AG10803 (cell line): Measurements from ENCODE around the gene C9.

Source experiments
- DNase-seq: peaks from one replicate; pipeline ENCODE4 v3.0.0; 2010; ENCODE audit warnings: low read depth
- H3K4me3 ChIP-seq: 2 replicates; pipeline ENCODE4 v1.5.1; 2011; ENCODE audit warnings: mild to moderate bottlenecking, low read length, control low read depth
- CTCF ChIP-seq: conservative IDR thresholded peaks from 2 replicates; pipeline ENCODE4 v1.5.1; 2011; ENCODE audit warnings: mild to moderate bottlenecking, low read length, control low read depth, inconsistent platforms

Gene C9

GRCh38 chr5:39360471-39361111, 3.7 kb downstream of the C9 start:
- H3K4me3 ChIP-seq, result no peak overlapping the region
- TF ChIP-seq CTCF, result no peak

GRCh38 chr5:39356263-39356662, 8.0 kb downstream of the C9 start:
- no peak for TF ChIP-seq CTCF
- H3K4me3 ChIP-seq, result no peak overlapping the region
- no peak for DNase-seq

More at GRCh38 chr5:39360471-39361111, 3.7 kb downstream of the C9 start:
- DNase-seq, result no peak

GRCh38 chr5:39355324-39355723, 9.0 kb downstream of the C9 start:
- no peak overlapping the region for H3K4me3 ChIP-seq
- DNase-seq, result no peak
- no peak for TF ChIP-seq CTCF

- TF ChIP-seq CTCF, result no peak
- H3K4me3 ChIP-seq, result no peak overlapping the region
- no peak for DNase-seq
Measured at GRCh38 chr5:39353717-39354399, 10.4 kb downstream of the C9 start.

GRCh38 chr5:39352951-39353350, 11.3 kb downstream of the C9 start:
- H3K4me3 ChIP-seq, result no peak overlapping the region
- no peak for DNase-seq
- TF ChIP-seq CTCF, result no peak

- no peak for DNase-seq
- no peak for TF ChIP-seq CTCF
Measured at GRCh38 chr5:39352170-39352569, 12.1 kb downstream of the C9 start.

GRCh38 chr5:39349484-39349883, 14.8 kb downstream of the C9 start:
- H3K4me3 ChIP-seq, result no peak overlapping the region
- TF ChIP-seq CTCF, result no peak
- no peak for DNase-seq

More at GRCh38 chr5:39352170-39352569, 12.1 kb downstream of the C9 start:
- no peak overlapping the region for H3K4me3 ChIP-seq
